Muscle layer of duodenum (tissue), 2 donors: ENCODE data around the gene DAB1.

Experiments
- H3K27ac ChIP-seq: one replicate; pipeline ENCODE4 v1.7.0; 2013; ENCODE audit warnings: mild to moderate bottlenecking, low read length
- H3K27me3 ChIP-seq: one replicate; pipeline ENCODE4 v1.7.0; 2013; ENCODE audit warnings: low read depth, mild to moderate bottlenecking, control low read depth, low read length
- H3K36me3 ChIP-seq, 2 donors: one replicate each; pipeline ENCODE4 v1.7.0; 2013; ENCODE audit warnings: low read length in 2 of 2, control low read depth in 1 of 2, mild to moderate bottlenecking in 1 of 2; ENCODE audit not compliant: insufficient read depth in 2 of 2, control insufficient read depth in 1 of 2
- H3K4me1 ChIP-seq, 2 donors: one replicate each; pipeline ENCODE4 v1.7.0; 2013; ENCODE audit warnings: low read length in 2 of 2, mild to moderate bottlenecking in 2 of 2, control low read depth in 1 of 2, moderate library complexity in 1 of 2; ENCODE audit not compliant: insufficient read depth in 2 of 2, control insufficient read depth in 1 of 2
- H3K4me3 ChIP-seq, 2 donors: one replicate each; pipeline ENCODE4 v1.7.0; 2013; ENCODE audit warnings: low read length in 2 of 2, low read depth in 1 of 2, mild to moderate bottlenecking in 1 of 2
- H3K9me3 ChIP-seq, 2 donors: one replicate each; pipeline ENCODE4 v1.7.0; 2013; ENCODE audit warnings: low read length in 2 of 2, control low read depth in 1 of 2, mild to moderate bottlenecking in 1 of 2; ENCODE audit not compliant: control insufficient read depth in 1 of 2
- donor health status: healthy.

Gene DAB1

DNA sequence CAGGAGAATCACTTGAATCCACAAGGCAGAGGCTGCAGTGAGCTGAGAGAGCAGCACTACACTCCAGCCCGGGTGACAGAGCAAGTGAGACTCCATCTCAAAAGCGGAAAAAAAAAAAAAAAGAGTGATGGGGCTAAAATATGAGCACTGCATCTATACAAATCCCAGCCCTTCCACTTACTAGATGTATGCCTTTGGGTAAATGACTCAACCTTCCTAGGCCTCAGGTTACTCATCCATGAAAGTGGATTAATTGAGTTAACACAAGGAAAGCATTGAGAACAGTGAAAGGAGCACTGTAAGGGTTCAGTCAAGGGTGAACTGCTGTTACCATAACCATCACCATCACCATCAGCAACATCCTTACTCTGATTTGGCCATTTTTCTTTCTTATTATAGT, 231.6 kb downstream of the DAB1 start:
- H3K36me3 ChIP-seq, result no peaks in the 10 kb centered on the region
- no peak overlapping the region for H3K27ac ChIP-seq
- no peak overlapping the region for H3K4me3 ChIP-seq
- no peaks in the 10 kb centered on the region for H3K27me3 ChIP-seq
- H3K4me1 ChIP-seq, result no peaks in the 10 kb centered on the region
- no peaks in the 10 kb centered on the region for H3K9me3 ChIP-seq

GRCh38 chr1:57190898-57191297, 233.0 kb downstream of the DAB1 start:
- no peaks in the 10 kb centered on the region for H3K36me3 ChIP-seq
- no peak overlapping the region for H3K4me3 ChIP-seq
- H3K9me3 ChIP-seq, result no peaks in the 10 kb centered on the region
- H3K27ac ChIP-seq, result no peak overlapping the region
- H3K4me1 ChIP-seq, result no peaks in the 10 kb centered on the region
- no peaks in the 10 kb centered on the region for H3K27me3 ChIP-seq

DNA sequence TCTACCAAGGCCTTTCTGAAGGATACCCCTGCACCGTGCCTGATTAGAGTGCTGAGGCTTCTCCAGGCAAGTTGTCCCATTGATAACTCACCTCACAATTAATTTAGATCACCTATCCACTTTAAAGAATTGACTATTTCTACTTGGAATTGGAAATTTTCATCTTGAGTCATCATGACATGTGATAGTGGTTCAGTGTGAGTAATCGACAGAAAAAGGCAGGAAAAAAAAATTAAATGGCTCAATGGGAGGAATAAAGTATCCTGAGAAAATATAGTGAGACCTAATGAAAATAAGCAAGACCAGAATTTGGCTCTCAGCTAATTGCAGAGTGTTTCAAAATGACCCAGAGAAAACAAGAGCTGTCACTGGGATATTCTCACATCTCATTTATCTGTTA, 235.7 kb downstream of the DAB1 start:
- no peaks in the 10 kb centered on the region for H3K27me3 ChIP-seq
- H3K36me3 ChIP-seq, result no peaks in the 10 kb centered on the region
- no peaks in the 10 kb centered on the region for H3K9me3 ChIP-seq
- H3K4me1 ChIP-seq, result no peaks in the 10 kb centered on the region
- no peak overlapping the region for H3K27ac ChIP-seq
- no peak overlapping the region for H3K4me3 ChIP-seq

DNA sequence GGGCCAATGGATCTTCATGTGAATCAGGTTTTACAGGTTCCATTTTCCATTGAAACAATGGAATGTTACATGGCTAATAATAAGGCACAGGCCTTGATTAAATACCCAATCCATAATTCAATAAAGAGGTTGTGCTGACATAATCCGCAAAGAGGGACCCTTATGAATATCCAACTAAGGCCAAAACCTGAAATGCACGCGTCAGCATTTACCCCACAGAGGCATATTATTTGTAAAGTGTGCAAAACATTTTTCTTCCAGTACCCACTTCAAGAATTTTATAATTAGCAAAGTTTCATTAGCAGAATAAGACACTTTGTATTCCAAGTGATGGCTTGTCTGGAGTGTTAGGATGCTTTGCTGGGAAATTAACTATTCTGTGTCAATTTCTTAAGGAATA, 237.4 kb downstream of the DAB1 start:
- Histone ChIP-seq H3K27ac (no peak overlapping the region), H3K27me3 (no peaks in the 10 kb centered on the region), H3K9me3 (no peaks in the 10 kb centered on the region), H3K36me3 (no peaks in the 10 kb centered on the region), H3K4me1 (no peaks in the 10 kb centered on the region), H3K4me3 (no peak overlapping the region)

- Histone ChIP-seq H3K4me3 (no peak overlapping the region), H3K36me3 (no peaks in the 10 kb centered on the region), H3K27ac (no peak overlapping the region), H3K4me1 (no peaks in the 10 kb centered on the region), H3K9me3 (no peaks in the 10 kb centered on the region), H3K27me3 (no peaks in the 10 kb centered on the region)
Observed at GRCh38 chr1:57179001-57179400, 244.9 kb downstream of the DAB1 start.

- Histone ChIP-seq H3K9me3 (no peaks in the 10 kb centered on the region), H3K4me3 (no peak overlapping the region), H3K27ac (no peak overlapping the region), H3K27me3 (no peaks in the 10 kb centered on the region), H3K4me1 (no peaks in the 10 kb centered on the region), H3K36me3 (no peaks in the 10 kb centered on the region)
Observed at GRCh38 chr1:57175506-57175905, 248.4 kb downstream of the DAB1 start.

DNA sequence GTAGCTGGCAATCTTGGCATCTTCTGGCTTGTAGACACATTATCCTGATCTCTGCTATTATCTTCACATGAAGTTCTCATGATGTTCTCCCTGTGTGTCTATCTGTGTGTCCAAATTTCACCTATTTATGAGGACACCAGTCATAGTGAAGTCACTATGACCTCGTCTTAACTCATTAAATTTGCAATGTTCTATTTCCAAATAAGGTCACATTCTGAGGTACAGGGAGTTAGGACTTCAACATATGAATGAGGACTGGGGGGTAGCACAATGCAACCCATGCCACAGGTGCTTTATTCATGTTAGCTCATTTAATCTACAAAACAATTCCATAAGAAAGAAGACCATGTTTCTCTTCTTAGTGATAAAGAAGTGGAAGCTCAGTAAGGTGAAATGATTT, 251.8 kb downstream of the DAB1 start:
- Histone ChIP-seq H3K4me3 (no peak overlapping the region), H3K36me3 (no peaks in the 10 kb centered on the region), H3K27me3 (no peaks in the 10 kb centered on the region), H3K9me3 (no peaks in the 10 kb centered on the region), H3K27ac (no peak overlapping the region), H3K4me1 (no peaks in the 10 kb centered on the region)

GRCh38 chr1:57167997-57168396, 255.9 kb downstream of the DAB1 start:
- Histone ChIP-seq H3K9me3 (no peaks in the 10 kb centered on the region), H3K36me3 (no peaks in the 10 kb centered on the region), H3K27ac (no peak overlapping the region), H3K4me3 (no peak overlapping the region), H3K27me3 (no peaks in the 10 kb centered on the region), H3K4me1 (peaks cover 0 to 3% of the 10 kb centered on the region in 2 donors)

- Histone ChIP-seq H3K36me3 (no peaks in the 10 kb centered on the region), H3K27ac (no peak overlapping the region), H3K9me3 (no peaks in the 10 kb centered on the region), H3K4me3 (no peak overlapping the region), H3K4me1 (peaks cover 0 to 4% of the 10 kb centered on the region in 2 donors), H3K27me3 (no peaks in the 10 kb centered on the region)
Observed at GRCh38 chr1:57165546-57165945, 258.3 kb downstream of the DAB1 start.

- no peak overlapping the region for H3K4me3 ChIP-seq
- H3K4me1 ChIP-seq, result peaks cover 0 to 4% of the 10 kb centered on the region in 2 donors
Observed at GRCh38 chr1:57164584-57164983, 259.3 kb downstream of the DAB1 start.

DNA sequence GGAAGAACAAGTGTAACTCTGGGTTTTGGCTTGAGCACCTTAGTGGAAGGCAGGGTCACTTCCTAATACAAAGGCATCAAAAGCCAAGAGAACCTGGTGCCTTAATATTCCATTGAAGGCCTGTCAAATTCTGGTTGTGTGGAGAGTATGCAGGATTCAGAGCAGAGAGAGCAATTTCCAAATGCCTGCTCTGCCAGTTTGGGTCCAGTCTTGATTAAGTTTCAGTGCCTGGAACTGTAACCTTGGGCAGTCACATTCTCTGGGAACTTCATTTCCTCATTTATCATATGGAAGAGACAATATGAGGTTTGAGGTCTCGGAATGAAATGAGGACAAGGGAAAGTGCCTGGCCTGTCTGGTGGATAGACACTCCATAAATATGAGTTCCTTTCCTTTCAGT, 260.1 kb downstream of the DAB1 start:
- Histone ChIP-seq H3K27me3 (no peaks in the 10 kb centered on the region), H3K9me3 (no peaks in the 10 kb centered on the region), H3K36me3 (no peaks in the 10 kb centered on the region), H3K27ac (no peak overlapping the region), H3K4me1 (peaks cover 0 to 4% of the 10 kb centered on the region in 2 donors), H3K4me3 (no peak overlapping the region)

More at GRCh38 chr1:57164584-57164983, 259.3 kb downstream of the DAB1 start:
- Histone ChIP-seq H3K9me3 (no peaks in the 10 kb centered on the region), H3K36me3 (no peaks in the 10 kb centered on the region), H3K27me3 (no peaks in the 10 kb centered on the region), H3K27ac (no peak overlapping the region)

DNA sequence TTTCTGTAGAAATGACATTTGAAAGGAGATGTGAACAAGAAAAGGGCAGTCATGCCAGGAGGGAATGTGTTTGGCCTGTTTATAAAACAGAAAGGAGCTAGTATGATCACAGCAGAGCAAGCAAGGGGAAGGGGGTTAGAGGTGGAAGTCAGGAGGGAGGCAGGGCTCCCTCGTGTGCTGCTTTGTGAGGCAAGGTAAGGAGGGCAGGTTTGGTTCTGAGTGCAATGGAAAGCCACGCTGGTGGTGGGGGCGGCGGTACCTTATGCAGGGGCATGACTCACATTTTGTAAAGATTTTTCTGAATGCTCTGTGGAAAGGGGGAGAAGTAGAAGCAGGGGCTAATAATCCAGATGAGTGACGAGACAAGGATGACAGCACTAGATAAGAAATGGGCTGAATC, 260.5 kb downstream of the DAB1 start:
- H3K9me3 ChIP-seq, result no peaks in the 10 kb centered on the region
- H3K4me1 ChIP-seq, result peaks cover 0 to 4% of the 10 kb centered on the region in 2 donors
- H3K36me3 ChIP-seq, result no peaks in the 10 kb centered on the region
- no peaks in the 10 kb centered on the region for H3K27me3 ChIP-seq
- no peak overlapping the region for H3K4me3 ChIP-seq
- H3K27ac ChIP-seq, result no peak overlapping the region
